ENCODE results near the gene HOXC5. TPM values are rescaled to one million over a fixed set of nuclear protein-coding genes. Genes with fewer than 3 reads are reported as not detected.

HOXC5 gene
- total RNA-seq, 4 donors from 2014 or later = 0.58 to 2.2 (median 0.97) TPM; not detected in 1

DNA sequence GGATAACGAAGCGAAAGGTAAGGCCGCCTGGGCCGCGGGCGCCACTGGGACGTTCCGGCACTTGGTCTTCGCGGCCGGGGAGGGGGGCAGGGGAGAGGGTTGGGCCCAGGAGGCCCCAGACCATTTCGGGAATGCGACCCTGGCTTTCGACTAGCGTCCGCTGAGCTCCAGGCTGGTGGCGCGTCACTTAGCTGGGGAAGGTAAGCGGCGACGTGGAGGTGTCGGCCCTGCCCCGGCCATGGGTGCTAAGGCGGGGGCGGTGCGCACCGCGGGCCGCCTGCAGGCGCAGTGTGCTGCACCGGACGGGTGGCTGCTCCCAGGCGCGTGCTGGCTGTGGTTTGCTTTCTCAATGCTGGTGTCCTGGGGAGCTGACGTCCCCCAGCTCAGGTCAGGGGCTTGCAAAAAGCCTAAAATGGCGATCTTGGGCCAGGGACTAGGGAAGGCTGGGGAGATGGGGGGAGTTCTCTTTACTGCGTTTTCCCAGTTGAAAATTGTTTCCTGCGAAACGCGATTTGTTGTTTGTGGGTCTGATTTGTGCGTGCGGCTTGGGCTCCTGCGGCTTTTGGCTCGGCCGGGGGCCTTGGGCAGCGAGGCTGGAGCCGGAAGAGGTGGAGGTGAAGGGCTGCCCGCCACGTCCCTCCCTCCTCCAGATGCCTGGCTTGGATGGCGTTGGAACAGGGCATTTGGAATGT is 46.7 kb upstream of the HOXC5 start:
- WGBS, 2 donors = 1% methylated on average over 15 to 35 of the region's 50 CpGs
- DNase-seq (ENCODE audit: low spot score in 2 of 2) = no peak

GRCh38 chr12:53986686-53987483 is 46.0 kb upstream of the HOXC5 start:
- intact Hi-C loops (cut with DNase I; ENCODE audit: low total_unique reads) = no loop called here
- 13 to 21% methylated on average over 21 of the region's 21 CpGs for WGBS, 2 donors
- no peak for DNase-seq (ENCODE audit: low spot score in 2 of 2)
- no peak overlapping the region for H3K4me3 ChIP-seq (ENCODE audit: low read depth, poor library complexity, severe bottlenecking)
- TF ChIP-seq, protein P1, sequence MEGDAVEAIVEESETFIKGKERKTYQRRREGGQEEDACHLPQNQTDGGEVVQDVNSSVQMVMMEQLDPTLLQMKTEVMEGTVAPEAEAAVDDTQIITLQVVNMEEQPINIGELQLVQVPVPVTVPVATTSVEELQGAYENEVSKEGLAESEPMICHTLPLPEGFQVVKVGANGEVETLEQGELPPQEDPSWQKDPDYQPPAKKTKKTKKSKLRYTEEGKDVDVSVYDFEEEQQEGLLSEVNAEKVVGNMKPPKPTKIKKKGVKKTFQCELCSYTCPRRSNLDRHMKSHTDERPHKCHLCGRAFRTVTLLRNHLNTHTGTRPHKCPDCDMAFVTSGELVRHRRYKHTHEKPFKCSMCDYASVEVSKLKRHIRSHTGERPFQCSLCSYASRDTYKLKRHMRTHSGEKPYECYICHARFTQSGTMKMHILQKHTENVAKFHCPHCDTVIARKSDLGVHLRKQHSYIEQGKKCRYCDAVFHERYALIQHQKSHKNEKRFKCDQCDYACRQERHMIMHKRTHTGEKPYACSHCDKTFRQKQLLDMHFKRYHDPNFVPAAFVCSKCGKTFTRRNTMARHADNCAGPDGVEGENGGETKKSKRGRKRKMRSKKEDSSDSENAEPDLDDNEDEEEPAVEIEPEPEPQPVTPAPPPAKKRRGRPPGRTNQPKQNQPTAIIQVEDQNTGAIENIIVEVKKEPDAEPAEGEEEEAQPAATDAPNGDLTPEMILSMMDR (IDR thresholded peaks at IDR 0.05) = no peak
- TF ChIP-seq POLR2A (IDR thresholded peaks at IDR 0.05) = no peak

More for the DNA sequence above, 46.7 kb upstream of the HOXC5 start:
- intact Hi-C loops (cut with DNase I; ENCODE audit: low total_unique reads) = no loop called here
- no peak for TF ChIP-seq POLR2A (IDR thresholded peaks at IDR 0.05)
- TF ChIP-seq, protein P1 (IDR thresholded peaks at IDR 0.05) = no peak
- H3K4me3 ChIP-seq (ENCODE audit: low read depth, poor library complexity, severe bottlenecking) = peak overlapping the region; percentile 41

- 14 to 15% methylated on average over 4 of the region's 4 CpGs for WGBS, 2 donors
- TF ChIP-seq POLR2A (IDR thresholded peaks at IDR 0.05) = no peak
- TF ChIP-seq, protein P1 (IDR thresholded peaks at IDR 0.05) = no peak
- H3K4me3 ChIP-seq (ENCODE audit: low read depth, poor library complexity, severe bottlenecking) = no peak overlapping the region
- intact Hi-C loops (cut with DNase I; ENCODE audit: low total_unique reads) = no loop called here
- no peak for DNase-seq (ENCODE audit: low spot score in 2 of 2)
Observed at GRCh38 chr12:53987787-53988230, 45.0 kb upstream of the HOXC5 start.

GRCh38 chr12:53988541-53989226 is 44.2 kb upstream of the HOXC5 start:
- H3K4me3 ChIP-seq (ENCODE audit: low read depth, poor library complexity, severe bottlenecking) = no peak overlapping the region
- intact Hi-C loops (cut with DNase I; ENCODE audit: low total_unique reads) = no loop called here
- WGBS, 2 donors = 4 to 8% methylated on average over 5 of the region's 5 CpGs

More at GRCh38 chr12:53988541-53989226, 44.2 kb upstream of the HOXC5 start:
- no peak for TF ChIP-seq POLR2A (IDR thresholded peaks at IDR 0.05)
- TF ChIP-seq, protein P1 (IDR thresholded peaks at IDR 0.05) = no peak
- no peak for DNase-seq (ENCODE audit: low spot score in 2 of 2)

All from lower leg skin (tissue), 4 donors.